Stimulated activated CD4-positive, alpha-beta T cell treated with anti-CD3 and anti-CD28 coated beads, Interleukin-1b, Interleukin-23, amount 100 ng/mL, for 24 hours (primary cell): ENCODE results near the gene CELF4.
"Not testable (repeated sequence)": the region's sequence is repeated elsewhere in the genome, so short reads cannot be mapped to it uniquely, and the experiment has no call there.

Experiments
- DNase-seq, 4 experiments: peaks; one replicate each; pipeline ENCODE4 v3.0.0-alpha.2; 2020; ENCODE audit warnings: low read depth in 4 of 4, low spot score in 1 of 4

CELF4 gene

GRCh38 chr18:37473195-37473840 lies 92.3 kb downstream of the CELF4 start:
- no peak for DNase-seq

GRCh38 chr18:37471637-37472036 lies 94.0 kb downstream of the CELF4 start:
- DNase-seq = no peak

- no peak for DNase-seq
Observed at GRCh38 chr18:37470986-37471385, 94.6 kb downstream of the CELF4 start.

GRCh38 chr18:37467002-37467662 lies 98.5 kb downstream of the CELF4 start:
- DNase-seq = no peak

- no peak for DNase-seq
Observed at GRCh38 chr18:37465958-37466357, 99.6 kb downstream of the CELF4 start.

- DNase-seq = no peak
Observed at GRCh38 chr18:37464257-37464656, 101.3 kb downstream of the CELF4 start.

GRCh38 chr18:37461329-37461728 lies 104.3 kb downstream of the CELF4 start:
- DNase-seq = not testable (repeated sequence)

GRCh38 chr18:37460604-37461003 lies 105.0 kb downstream of the CELF4 start:
- DNase-seq = no peak

- no peak for DNase-seq
Observed at GRCh38 chr18:37458697-37459096, 106.9 kb downstream of the CELF4 start.

GRCh38 chr18:37457753-37458152 lies 107.8 kb downstream of the CELF4 start:
- no peak for DNase-seq

GRCh38 chr18:37457341-37457740 lies 108.3 kb downstream of the CELF4 start:
- no peak for DNase-seq

- DNase-seq = no peak
Observed at GRCh38 chr18:37456873-37457272, 108.7 kb downstream of the CELF4 start.

- no peak for DNase-seq
Observed at GRCh38 chr18:37456395-37456794, 109.2 kb downstream of the CELF4 start.

GRCh38 chr18:37453752-37454151 lies 111.8 kb downstream of the CELF4 start:
- no peak for DNase-seq

GRCh38 chr18:37452682-37453385 lies 112.8 kb downstream of the CELF4 start:
- DNase-seq = no peak

GRCh38 chr18:37452015-37452414 lies 113.6 kb downstream of the CELF4 start:
- no peak for DNase-seq

- DNase-seq = no peak
Observed at GRCh38 chr18:37451239-37451825, 114.3 kb downstream of the CELF4 start.

- DNase-seq = no peak
Observed at GRCh38 chr18:37450434-37451132, 115.0 kb downstream of the CELF4 start.

GRCh38 chr18:37449618-37450017 lies 116.0 kb downstream of the CELF4 start:
- no peak for DNase-seq

GRCh38 chr18:37448946-37449345 lies 116.7 kb downstream of the CELF4 start:
- DNase-seq = no peak
